OCI-LY1 (cell line): ENCODE results near the gene FMN1.

Experiments used
- EZH2 ChIP-seq: fragments of 200-600 bp; sonication (generic), shearing (Covaris generic); IDR thresholded peaks from 2 replicates; pipeline ENCODE4 v1.8.0; 2017; ENCODE audit warnings: borderline replicate concordance, mixed run types, mild to moderate bottlenecking, antibody characterized with exemption, low read length, moderate library complexity, mixed read lengths
- TF ChIP-seq, protein P1 (sequence below): fragments of 200-600 bp; sonication (generic), shearing (Covaris generic); IDR thresholded peaks from 2 replicates; pipeline ENCODE4 v1.5.1; 2017; ENCODE audit warnings: mild to moderate bottlenecking, antibody characterized with exemption, low read length, moderate library complexity, mixed read lengths

DNA sequence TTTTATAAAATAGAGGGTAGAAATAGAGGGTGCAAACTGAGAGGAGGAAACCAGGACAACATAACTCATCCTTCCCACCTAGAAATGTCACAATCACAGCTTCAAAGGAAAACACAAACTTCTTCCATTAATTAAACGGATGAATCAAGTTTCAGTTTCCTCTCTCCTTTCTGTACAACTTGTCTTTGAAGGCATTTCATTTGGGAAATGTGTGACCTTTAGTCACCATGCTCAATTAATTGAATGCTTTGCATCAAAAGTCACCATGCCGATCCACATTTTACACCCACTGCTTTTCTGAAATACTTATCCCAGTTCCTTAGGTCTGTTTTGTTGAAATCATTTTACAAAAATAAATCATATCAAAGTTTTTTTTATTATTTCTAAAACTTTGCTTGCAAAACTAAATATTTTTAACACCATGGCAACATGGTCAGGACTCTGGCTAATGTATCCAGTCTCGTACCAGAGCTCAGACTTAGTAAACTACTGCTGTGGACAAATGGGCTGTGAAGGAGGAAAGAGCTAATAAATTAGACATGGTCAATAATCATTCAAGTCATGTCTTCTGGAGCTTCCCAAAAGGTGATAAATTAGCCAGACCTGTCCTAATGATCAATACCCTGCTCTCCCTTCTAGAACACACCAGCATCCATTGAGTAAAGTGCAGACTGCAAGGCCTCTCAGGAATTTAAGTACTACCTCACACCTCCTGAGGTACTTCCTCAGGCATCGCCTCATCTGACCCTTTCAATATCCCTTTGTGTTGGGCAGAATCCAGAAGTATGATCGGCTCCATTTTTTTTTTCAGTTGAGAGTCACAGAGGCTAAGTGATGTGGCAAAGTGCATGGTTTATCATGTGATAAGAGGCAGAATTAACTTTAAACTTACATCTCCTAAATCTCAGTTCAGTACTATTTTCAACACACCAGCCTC lies 315.4 kb downstream of the FMN1 start:
- TF ChIP-seq EZH2: no peak
- TF ChIP-seq, protein P1, sequence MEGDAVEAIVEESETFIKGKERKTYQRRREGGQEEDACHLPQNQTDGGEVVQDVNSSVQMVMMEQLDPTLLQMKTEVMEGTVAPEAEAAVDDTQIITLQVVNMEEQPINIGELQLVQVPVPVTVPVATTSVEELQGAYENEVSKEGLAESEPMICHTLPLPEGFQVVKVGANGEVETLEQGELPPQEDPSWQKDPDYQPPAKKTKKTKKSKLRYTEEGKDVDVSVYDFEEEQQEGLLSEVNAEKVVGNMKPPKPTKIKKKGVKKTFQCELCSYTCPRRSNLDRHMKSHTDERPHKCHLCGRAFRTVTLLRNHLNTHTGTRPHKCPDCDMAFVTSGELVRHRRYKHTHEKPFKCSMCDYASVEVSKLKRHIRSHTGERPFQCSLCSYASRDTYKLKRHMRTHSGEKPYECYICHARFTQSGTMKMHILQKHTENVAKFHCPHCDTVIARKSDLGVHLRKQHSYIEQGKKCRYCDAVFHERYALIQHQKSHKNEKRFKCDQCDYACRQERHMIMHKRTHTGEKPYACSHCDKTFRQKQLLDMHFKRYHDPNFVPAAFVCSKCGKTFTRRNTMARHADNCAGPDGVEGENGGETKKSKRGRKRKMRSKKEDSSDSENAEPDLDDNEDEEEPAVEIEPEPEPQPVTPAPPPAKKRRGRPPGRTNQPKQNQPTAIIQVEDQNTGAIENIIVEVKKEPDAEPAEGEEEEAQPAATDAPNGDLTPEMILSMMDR: no peak
